GM04504 (cell line): ENCODE measurements around the gene YBEY.

ENCODE experiments used
- DNase-seq: peaks from one replicate; pipeline ENCODE4 v3.0.0-alpha.2; 2012; ENCODE audit warnings: low read depth

YBEY gene

GRCh38 chr21:46264690-46265144 is 21.4 kb upstream of the YBEY start:
- DNase-seq = no peak

- no peak for DNase-seq
Measured at GRCh38 chr21:46265736-46266525, 20.2 kb upstream of the YBEY start.

- DNase-seq = no peak
Measured at GRCh38 chr21:46266946-46267345, 19.2 kb upstream of the YBEY start.

- no peak for DNase-seq
Measured at GRCh38 chr21:46268371-46268770, 17.8 kb upstream of the YBEY start.

GRCh38 chr21:46269466-46269865 is 16.7 kb upstream of the YBEY start:
- DNase-seq = no peak

- DNase-seq = no peak
Measured at GRCh38 chr21:46273341-46273740, 12.8 kb upstream of the YBEY start.

- no peak for DNase-seq
Measured at GRCh38 chr21:46274797-46275390, 11.2 kb upstream of the YBEY start.

GRCh38 chr21:46284077-46284644 is 2.0 kb upstream of the YBEY start:
- no peak for DNase-seq

- no peak for DNase-seq
Measured at GRCh38 chr21:46284733-46285132, 1.4 kb upstream of the YBEY start.

GRCh38 chr21:46285206-46285661 is 908 bp upstream of the YBEY start, which contains the start of gene MCM3AP:
MCM3AP (minus strand) TSS chr21:46285611; CDS start chr21:46285286, 325 bp downstream.
- DNase-seq = no peak

- no peak for DNase-seq
Measured at GRCh38 chr21:46286648-46287002, 483 bp downstream of the YBEY start.

GRCh38 chr21:46287541-46287940 is 1.4 kb downstream of the YBEY start:
- DNase-seq = no peak

- no peak for DNase-seq
Measured at GRCh38 chr21:46289655-46290179, 3.6 kb downstream of the YBEY start.

GRCh38 chr21:46291561-46291960 is 5.4 kb downstream of the YBEY start:
- no peak for DNase-seq

- no peak for DNase-seq
Measured at GRCh38 chr21:46294647-46295176, 8.6 kb downstream of the YBEY start.

- DNase-seq = no peak
Measured at GRCh38 chr21:46295177-46295770, 9.1 kb downstream of the YBEY start.

- peak; percentile 86 for DNase-seq
Measured at GRCh38 chr21:46295996-46296752, 10.0 kb downstream of the YBEY start.

GRCh38 chr21:46297338-46298271 is 11.5 kb downstream of the YBEY start:
- DNase-seq = no peak

- no peak for DNase-seq
Measured at GRCh38 chr21:46299167-46299566, 13.0 kb downstream of the YBEY start.

GRCh38 chr21:46301759-46302158 is 15.6 kb downstream of the YBEY start:
- no peak for DNase-seq
